Caco-2 (cell line): ENCODE results near the gene NOXO1. TPM values are rescaled to one million over a fixed set of nuclear protein-coding genes. Genes with fewer than 3 reads are reported as not detected.

Source experiments
- BruUV-seq: library from RNA; stranded (reverse); fragments of 400-500 nt; replicated peaks from 2 replicates; lab custom pipeline; 2021; lab: Mats Ljungman, UMichigan
- CTCF ChIA-PET: fragments of 300-600 bp; sonication (Branson Sonifier 250); formaldehyde crosslinking; loops from one replicate; lab custom pipeline; 2022; ENCODE audit warnings: antibody characterized with exemption; lab: Charles Lee
- POLR2A ChIA-PET: fragments of 300-600 bp; sonication (Branson Sonifier 250); formaldehyde crosslinking; loops from one replicate; lab custom pipeline; 2022; ENCODE audit warnings: antibody characterized with exemption; lab: Charles Lee
- DNase-seq, 2 experiments: peaks; one replicate each; pipeline versions ENCODE4 v3.0.0 to v3.0.0-alpha.2; 2020 to 2022
- H3K27me3 ChIP-seq: replicated peaks from 2 replicates; pipeline ENCODE4 v1.6.0; 2011; ENCODE audit warnings: low read length; ENCODE audit not compliant: control insufficient read depth, insufficient read depth
- H3K36me3 ChIP-seq: 2 replicates; pipeline ENCODE4 v1.5.1; 2011; ENCODE audit warnings: low read length; ENCODE audit not compliant: control insufficient read depth, insufficient read depth
- H3K4me1 ChIP-seq: fragments of 250-450 bp; sonication (Bioruptor Pico); 2 replicates; pipeline ENCODE4 v1.5.1; 2020; ENCODE audit warnings: mild to moderate bottlenecking
- H3K4me3 ChIP-seq: 2 replicates; pipeline ENCODE4 v1.5.1; 2011; ENCODE audit warnings: low read depth, mild to moderate bottlenecking, control low read depth, low read length
- H3K9me3 ChIP-seq: fragments of 250-450 bp; sonication (Bioruptor Pico); 2 replicates; pipeline ENCODE4 v1.5.1; 2020; ENCODE audit warnings: mild to moderate bottlenecking, moderate library complexity
- H3K27ac Mint-ChIP-seq: one replicate; pipeline ENCODE4 v1.8.0; 2022; ENCODE audit warnings: mixed read lengths; ENCODE audit not compliant: unreplicated experiment
- H3K27me3 Mint-ChIP-seq: one replicate; pipeline ENCODE4 v1.8.0; 2022; ENCODE audit warnings: mixed read lengths; ENCODE audit not compliant: insufficient read depth, unreplicated experiment
- H3K36me3 Mint-ChIP-seq: one replicate; pipeline ENCODE4 v1.8.0; 2022; ENCODE audit warnings: mild to moderate bottlenecking, mixed read lengths; ENCODE audit not compliant: insufficient read depth, unreplicated experiment
- H3K4me1 Mint-ChIP-seq: one replicate; pipeline ENCODE4 v1.8.0; 2022; ENCODE audit warnings: low read depth, mixed read lengths; ENCODE audit not compliant: unreplicated experiment
- H3K4me3 Mint-ChIP-seq: one replicate; pipeline ENCODE4 v1.8.0; 2022; ENCODE audit warnings: mild to moderate bottlenecking, moderate library complexity, mixed read lengths; ENCODE audit not compliant: unreplicated experiment
- H3K9me3 Mint-ChIP-seq: one replicate; pipeline ENCODE4 v1.8.0; 2022; ENCODE audit warnings: mixed read lengths; ENCODE audit not compliant: unreplicated experiment
- CTCF ChIP-seq, 2 experiments: fragments of 200-600 bp in 1 of 2; IDR thresholded peaks; 1 replicate in 1 of 2; 2 replicates in 1 of 2; pipeline versions ENCODE4 v1.5.1 to v1.8.0; 2011 to 2022; ENCODE audit warnings: antibody characterized with exemption in 1 of 2, control low read depth in 1 of 2, inconsistent platforms in 1 of 2, low read depth in 1 of 2, low read length in 1 of 2, mild to moderate bottlenecking in 1 of 2, moderate library complexity in 1 of 2; ENCODE audit not compliant: insufficient read depth in 1 of 2, severe bottlenecking in 1 of 2, unreplicated experiment in 1 of 2
- intact Hi-C: fragments of 100-400 bp; cut with micrococcal nuclease; formaldehyde crosslinking; loops from one replicate; pipeline ENCODE4 v1.10.0; 2022; ENCODE audit not compliant: unreplicated experiment
- total RNA-seq: library from RNA; stranded (reverse); gene quantifications from 2 replicates; pipeline ENCODE4 v1.2.3, GENCODE V29; 2022

Gene NOXO1
- total RNA-seq, 1 experiment from 2014 or later, result 1.1 TPM

- H3K4me3 ChIP-seq, result no peak overlapping the region
- no peak overlapping the region for H3K4me3 Mint-ChIP-seq
- H3K27me3 ChIP-seq, result no peaks in the 10 kb centered on the region
- POLR2A ChIA-PET, result no interaction called here
- H3K4me1 Mint-ChIP-seq, result peaks cover 15% of the 10 kb centered on the region
- no peaks in the 10 kb centered on the region for H3K9me3 ChIP-seq
- H3K9me3 Mint-ChIP-seq, result no peaks in the 10 kb centered on the region
- 0 out of 2 replicates have a peak, but pooled peaks cover under 1% of the 10 kb centered on the region for H3K4me1 ChIP-seq
- H3K27ac Mint-ChIP-seq, result no peak overlapping the region
- H3K36me3 ChIP-seq, result peaks cover 3% of the 10 kb centered on the region
- no TSS peak for BruUV-seq
- TF ChIP-seq CTCF (IDR thresholded peaks at IDR 0.05; ENCODE audit: insufficient read depth in 1 of 2, low read depth in 1 of 2, low read length in 1 of 2, severe bottlenecking in 1 of 2, unreplicated experiment in 1 of 2), result no peak
- no peaks in the 10 kb centered on the region for H3K27me3 Mint-ChIP-seq
- CTCF ChIA-PET, result no interaction called here
- intact Hi-C loops, result no loop called here
- no peak for DNase-seq
- H3K36me3 Mint-ChIP-seq, result peaks cover 38% of the 10 kb centered on the region
Measured at GRCh38 chr16:1968146-1968953, 12.9 kb downstream of the NOXO1 start.

- H3K27me3 Mint-ChIP-seq, result no peaks in the 10 kb centered on the region
- Histone ChIP-seq H3K27me3 (no peaks in the 10 kb centered on the region), H3K9me3 (no peaks in the 10 kb centered on the region), H3K4me1 (peaks cover 17% of the 10 kb centered on the region), H3K36me3 (peaks cover 8% of the 10 kb centered on the region), H3K4me3 (peak within 1 kb of the TSS; percentile 83)
- ChIA-PET POLR2A (no interaction called here), CTCF (no interaction called here)
- TF ChIP-seq CTCF (IDR thresholded peaks at IDR 0.05; ENCODE audit: insufficient read depth in 1 of 2, low read depth in 1 of 2, low read length in 1 of 2, severe bottlenecking in 1 of 2, unreplicated experiment in 1 of 2), result no peak
- H3K4me3 Mint-ChIP-seq, result peak within 1 kb of the TSS; percentile 76
- intact Hi-C loops, result no loop called here
- peaks cover 12% of the 10 kb centered on the region for H3K4me1 Mint-ChIP-seq
- H3K27ac Mint-ChIP-seq, result peak within 1 kb of the TSS; percentile 96
- no peaks in the 10 kb centered on the region for H3K9me3 Mint-ChIP-seq
- BruUV-seq, result no TSS peak
- no peak for DNase-seq
- H3K36me3 Mint-ChIP-seq, result peaks cover 49% of the 10 kb centered on the region
Measured at GRCh38 chr16:1966460-1966859, 14.8 kb downstream of the NOXO1 start, which contains the start of gene RNF151. TSS of gene RNF151 (plus strand) at chr16:1966856. CDS start at chr16:1966882, 26 bp downstream.

- no peaks in the 10 kb centered on the region for H3K9me3 ChIP-seq
- no peaks in the 10 kb centered on the region for H3K9me3 Mint-ChIP-seq
- intact Hi-C loops, result no loop called here
- BruUV-seq, result TSS peak; percentile 64
- H3K36me3 ChIP-seq, result peaks cover 8% of the 10 kb centered on the region
- H3K27me3 Mint-ChIP-seq, result no peaks in the 10 kb centered on the region
- H3K4me1 ChIP-seq, result peaks cover 17% of the 10 kb centered on the region
- H3K4me3 ChIP-seq, result peak overlapping the region; percentile 83
- H3K27me3 ChIP-seq, result no peaks in the 10 kb centered on the region
- H3K36me3 Mint-ChIP-seq, result peaks cover 55% of the 10 kb centered on the region
- no peak for TF ChIP-seq CTCF (IDR thresholded peaks at IDR 0.05; ENCODE audit: insufficient read depth in 1 of 2, low read depth in 1 of 2, low read length in 1 of 2, severe bottlenecking in 1 of 2, unreplicated experiment in 1 of 2)
- H3K4me1 Mint-ChIP-seq, result peaks cover 20% of the 10 kb centered on the region
- ChIA-PET POLR2A (interaction anchor here (0.6 to 1.9 kb wide), 17 partner anchors 19 to 288 kb away, joined by 3 to 36 read pairs (median 6); partner anchors contain the start of genes ECI1, GFER, JPT2 and MSRB1), CTCF (interaction anchor here (1.1 kb wide), 1 partner anchor 24 kb away, joined by 3 read pairs; the partner anchor contains the start of gene SYNGR3)
- peak overlapping the region; percentile 96 for H3K27ac Mint-ChIP-seq
- no peak for DNase-seq
- peak overlapping the region; percentile 76 for H3K4me3 Mint-ChIP-seq
Measured at GRCh38 chr16:1965396-1966001, 15.8 kb downstream of the NOXO1 start.
